GM23338 (cell line): ENCODE results near the gene GADD45GIP1. TPM values are rescaled to one million over a fixed set of nuclear protein-coding genes. Genes with fewer than 3 reads are reported as not detected.
"Not testable (repeated sequence)": the region's sequence is repeated elsewhere in the genome, so short reads cannot be mapped to it uniquely, and the experiment has no call there.

Experiments
- ATAC-seq: fragments of 200-7000 bp; cut with Tn5 transposase; 3 replicates; pipeline ENCODE4 v1.9.1; 2020
- DNase-seq: peaks from one replicate; pipeline ENCODE4 v3.0.0-alpha.2; 2015; ENCODE audit warnings: low spot score
- H2AFZ ChIP-seq: fragments of 200-600 bp; sonication (generic); 2 replicates; pipeline ENCODE4 v1.8.0; 2016; ENCODE audit warnings: antibody characterized with exemption, mild to moderate bottlenecking, moderate library complexity
- H3F3A ChIP-seq: fragments of 200-600 bp; sonication (generic); replicated peaks from 2 replicates; pipeline ENCODE4 v1.8.0; 2017; ENCODE audit warnings: antibody characterized with exemption, mixed run types, low read depth
- H3K27ac ChIP-seq: fragments of 200-600 bp; sonication (generic); 2 replicates; pipeline ENCODE4 v1.6.1; 2016; ENCODE audit warnings: low read depth
- H3K27me3 ChIP-seq: fragments of 200-600 bp; sonication (generic); 2 replicates; pipeline ENCODE4 v1.8.0; 2016; ENCODE audit warnings: mild to moderate bottlenecking, mixed run types, moderate library complexity; ENCODE audit not compliant: insufficient read depth
- H3K36me3 ChIP-seq: fragments of 200-600 bp; sonication (generic); 2 replicates; pipeline ENCODE4 v1.8.0; 2016; ENCODE audit warnings: mild to moderate bottlenecking; ENCODE audit not compliant: insufficient read depth
- H3K4me1 ChIP-seq: fragments of 200-600 bp; sonication (generic); 2 replicates; pipeline ENCODE4 v1.8.0; 2016; ENCODE audit warnings: mild to moderate bottlenecking, moderate library complexity; ENCODE audit not compliant: insufficient read depth
- H3K4me2 ChIP-seq: fragments of 200-600 bp; sonication (generic); 2 replicates; pipeline ENCODE4 v1.7.1; 2017; ENCODE audit warnings: mixed run types
- H3K4me3 ChIP-seq: fragments of 200-600 bp; sonication (generic); 2 replicates; pipeline ENCODE4 v1.6.1; 2016; ENCODE audit warnings: mixed run types
- H3K79me2 ChIP-seq: fragments of 200-600 bp; sonication (generic); replicated peaks from 2 replicates; pipeline ENCODE4 v1.8.0; 2017; ENCODE audit warnings: mild to moderate bottlenecking; ENCODE audit not compliant: insufficient read depth
- H3K9me2 ChIP-seq: fragments of 200-600 bp; sonication (generic); 2 replicates; pipeline ENCODE4 v1.8.0; 2017; ENCODE audit not compliant: insufficient read depth
- H4K20me1 ChIP-seq: fragments of 200-600 bp; sonication (generic); replicated peaks from 2 replicates; pipeline ENCODE4 v1.8.0; 2017; ENCODE audit warnings: mild to moderate bottlenecking; ENCODE audit not compliant: insufficient read depth
- H3K27ac Mint-ChIP-seq: 2 replicates; pipeline ENCODE4 v1.8.0; 2020; ENCODE audit warnings: inconsistent platforms, mild to moderate bottlenecking, moderate library complexity, mixed read lengths
- H3K27me3 Mint-ChIP-seq: 3 replicates; pipeline ENCODE4 v1.8.0; 2022; ENCODE audit warnings: low read depth, mild to moderate bottlenecking, moderate library complexity, mixed read lengths, inconsistent platforms; ENCODE audit not compliant: insufficient read depth, poor library complexity
- H3K36me3 Mint-ChIP-seq: 3 replicates; pipeline ENCODE4 v1.8.0; 2021; ENCODE audit warnings: low read depth, mild to moderate bottlenecking, inconsistent platforms, moderate library complexity, mixed read lengths
- H3K4me1 Mint-ChIP-seq: 3 replicates; pipeline ENCODE4 v1.8.0; 2020; ENCODE audit warnings: mild to moderate bottlenecking, inconsistent platforms, mixed read lengths
- H3K4me3 Mint-ChIP-seq: 3 replicates; pipeline ENCODE4 v1.8.0; 2021; ENCODE audit warnings: moderate library complexity, mild to moderate bottlenecking, inconsistent platforms, mixed read lengths
- H3K9me3 Mint-ChIP-seq: 3 replicates; pipeline ENCODE4 v1.8.0; 2020; ENCODE audit warnings: moderate library complexity, mild to moderate bottlenecking, inconsistent platforms, mixed read lengths
- ETS1 ChIP-seq: IDR thresholded peaks from 2 replicates; pipeline ENCODE4 v1.6.1; 2016; ENCODE audit warnings: antibody characterized with exemption
- EZH2phosphoT487 ChIP-seq: fragments of 200-600 bp; sonication (generic); IDR thresholded peaks from one replicate; pipeline ENCODE4 v1.8.1; 2018; ENCODE audit warnings: antibody characterized with exemption; ENCODE audit not compliant: unreplicated experiment
- NANOG ChIP-seq: IDR thresholded peaks from 2 replicates; pipeline ENCODE4 v1.6.1; 2016; ENCODE audit warnings: antibody characterized with exemption, borderline replicate concordance
- ZNF114 ChIP-seq: fragments of 250-450 bp; sonication (Bioruptor Pico); IDR thresholded peaks from 2 replicates; pipeline ENCODE4 v1.5.0; 2020; ENCODE audit warnings: mild to moderate bottlenecking, moderate library complexity
- ZNF462 ChIP-seq: fragments of 250-450 bp; sonication (Bioruptor Pico); IDR thresholded peaks from 2 replicates; pipeline ENCODE4 v1.5.0; 2020; ENCODE audit warnings: mild to moderate bottlenecking, moderate library complexity
- polyA plus RNA-seq: library from polyadenylated mRNA; unstranded; fragments of >200 nt; fragmentation: Nextera tagmentation; extraction: Ambion mirVana; gene quantifications from 2 replicates; pipeline ENCODE4 v1.2.1, GENCODE V29; 2016
- total RNA-seq: library from RNA; depleted of rRNA; stranded (reverse); fragments of >200 nt; shearing (Covaris generic); gene quantifications from 2 replicates; pipeline ENCODE4 v1.2.3, GENCODE V29; 2014

GADD45GIP1 gene
- total and polyA plus RNA-seq, 2 experiments from 2014 or later, result 63.9 to 255 TPM

- Mint-ChIP-seq H3K9me3 (no peaks in the 10 kb centered on the region; the same call in 1 of the 3 replicates), H3K27me3 (peaks cover 22% of the 10 kb centered on the region), H3K36me3 (peaks cover 47% of the 10 kb centered on the region), H3K4me1 (peaks cover 29% of the 10 kb centered on the region), H3K27ac (peak overlapping the region; percentile 84), H3K4me3 (peak overlapping the region; percentile 93)
- no peak overlapping the region for H2AFZ ChIP-seq
- H3F3A ChIP-seq, result peaks cover 34% of the 10 kb centered on the region
- ATAC-seq (no peak), DNase-seq (no peak)
- no peak for TF ChIP-seq ZNF114
- no peak for TF ChIP-seq ZNF462
- TF ChIP-seq EZH2phosphoT487, result no peak
- TF ChIP-seq ETS1, result no peak
- TF ChIP-seq NANOG, result no peak
- H3K36me3 ChIP-seq, result peaks cover 5% of the 10 kb centered on the region; the same call in 1 of the 2 replicates
- peak overlapping the region; percentile 89 for H3K4me3 ChIP-seq
- peaks cover 12% of the 10 kb centered on the region; the same call in 1 of the 2 replicates for H4K20me1 ChIP-seq
- H3K4me2 ChIP-seq, result peak overlapping the region; percentile 91
- no peaks in the 10 kb centered on the region for H3K9me2 ChIP-seq
- H3K79me2 ChIP-seq, result peaks cover 33% of the 10 kb centered on the region
- no peaks in the 10 kb centered on the region for H3K27me3 ChIP-seq
- H3K4me1 ChIP-seq, result peaks cover 16% of the 10 kb centered on the region
- H3K27ac ChIP-seq, result no peak overlapping the region
Measured at GRCh38 chr19:12955996-12956395, 1.0 kb downstream of the GADD45GIP1 start.

- Histone ChIP-seq H3F3A (peaks cover 34% of the 10 kb centered on the region), H4K20me1 (peaks cover 12% of the 10 kb centered on the region; the same call in 1 of the 2 replicates), H3K79me2 (peaks cover 33% of the 10 kb centered on the region), H3K4me3 (peak overlapping the region; percentile 89), H3K4me2 (peak overlapping the region; percentile 91), H3K27ac (0 out of 2 replicates have a peak overlapping the region, but pooled peaks have one; percentile 26), H3K4me1 (peaks cover 16% of the 10 kb centered on the region)
- H3K27ac Mint-ChIP-seq, ATAC-seq, DNase-seq, H3K9me2 ChIP-seq, H3K9me3 Mint-ChIP-seq, H3K27me3 ChIP-seq, H2AFZ ChIP-seq, H3K36me3 ChIP-seq: not testable (repeated sequence)
- Mint-ChIP-seq H3K4me3 (peak overlapping the region; percentile 93), H3K4me1 (peaks cover 29% of the 10 kb centered on the region), H3K27me3 (peaks cover 22% of the 10 kb centered on the region), H3K36me3 (peaks cover 51% of the 10 kb centered on the region)
Measured at GRCh38 chr19:12955575-12955974, 1.4 kb downstream of the GADD45GIP1 start.
